ENCODE data around the gene BCKDHB.

GRCh38 chr6:80210618-80211017, 104.1 kb downstream of the BCKDHB start:
- TF ChIP-seq CTCF (IDR thresholded peaks at IDR 0.05 in 8 of 11, conservative IDR thresholded peaks at IDR 0.05 in 3 of 11) (no peak), POLR2A (IDR thresholded peaks at IDR 0.05) (no peak)
